ENCODE measurements around the gene KRTAP12-3.
"Not testable (repeated sequence)": the region's sequence is repeated elsewhere in the genome, so short reads cannot be mapped to it uniquely, and the experiment has no call there.

Gene KRTAP12-3

GRCh38 chr21:44657635-44658540 is at the start of gene KRTAP12-3:
Gene KRTAP12-3, plus strand, starts transcription at chr21:44657932. Its CDS starts 48 bp downstream, at chr21:44657980.
- DNase-seq: no peak

GRCh38 chr21:44609193-44609592 is 48.5 kb upstream of the KRTAP12-3 start:
- no peak for DNase-seq

GRCh38 chr21:44610157-44610843 is 47.4 kb upstream of the KRTAP12-3 start:
- DNase-seq: not testable (repeated sequence)

- DNase-seq: no peak
Observed at GRCh38 chr21:44611551-44611950, 46.2 kb upstream of the KRTAP12-3 start.

- no peak for DNase-seq
Observed at GRCh38 chr21:44612029-44612486, 45.7 kb upstream of the KRTAP12-3 start, which contains the start of gene KRTAP10-8. Gene KRTAP10-8, plus strand, starts transcription at chr21:44612079. Its CDS starts 22 bp downstream, at chr21:44612101.

GRCh38 chr21:44612669-44613229 is 45.0 kb upstream of the KRTAP12-3 start:
- DNase-seq: no peak

GRCh38 chr21:44613386-44614155 is 44.2 kb upstream of the KRTAP12-3 start:
- no peak for DNase-seq

GRCh38 chr21:44614161-44614631 is 43.5 kb upstream of the KRTAP12-3 start:
- DNase-seq: no peak

- DNase-seq: no peak
Observed at GRCh38 chr21:44614961-44615391, 42.8 kb upstream of the KRTAP12-3 start.

- no peak for DNase-seq
Observed at GRCh38 chr21:44615466-44615865, 42.3 kb upstream of the KRTAP12-3 start.

GRCh38 chr21:44615911-44616590 is 41.7 kb upstream of the KRTAP12-3 start:
- DNase-seq: no peak

- no peak for DNase-seq
Observed at GRCh38 chr21:44616591-44616926, 41.2 kb upstream of the KRTAP12-3 start.

- DNase-seq: no peak
Observed at GRCh38 chr21:44617071-44617501, 40.6 kb upstream of the KRTAP12-3 start.

- no peak for DNase-seq
Observed at GRCh38 chr21:44618504-44618903, 39.2 kb upstream of the KRTAP12-3 start.

GRCh38 chr21:44618909-44619308 is 38.8 kb upstream of the KRTAP12-3 start:
- DNase-seq: no peak

GRCh38 chr21:44619886-44620285 is 37.8 kb upstream of the KRTAP12-3 start:
- no peak for DNase-seq

- no peak for DNase-seq
Observed at GRCh38 chr21:44623575-44623974, 34.2 kb upstream of the KRTAP12-3 start.

- DNase-seq: no peak
Observed at GRCh38 chr21:44625756-44626155, 32.0 kb upstream of the KRTAP12-3 start.

GRCh38 chr21:44626262-44626661 is 31.5 kb upstream of the KRTAP12-3 start:
- DNase-seq: no peak

GRCh38 chr21:44626673-44627143 is 31.0 kb upstream of the KRTAP12-3 start, which contains the start of gene KRTAP10-9:
Gene KRTAP10-9, plus strand, starts transcription at chr21:44627093. Its CDS starts 79 bp downstream, at chr21:44627172.
- DNase-seq: no peak

GRCh38 chr21:44627181-44627822 is 30.4 kb upstream of the KRTAP12-3 start:
- DNase-seq: not testable (repeated sequence)
